Esophagus squamous epithelium (tissue), 4 donors: ENCODE data around the gene HEBP2.

Source experiments
- CTCF ChIP-seq, 6 experiments: fragments of 450-650 bp in 4 of 6; fragments of 200-600 bp in 2 of 6; sonication (generic) in 2 of 6; IDR thresholded peaks; one replicate each; pipeline ENCODE4 v1.5.1; 2016 to 2019; ENCODE audit warnings: antibody characterized with exemption in 6 of 6, mild to moderate bottlenecking in 4 of 6, moderate library complexity in 4 of 6
- POLR2A ChIP-seq, 4 donors: fragments of 450-650 bp; IDR thresholded peaks; one replicate each; pipeline ENCODE4 v1.6.1; 2017; ENCODE audit warnings: antibody characterized with exemption in 4 of 4, mild to moderate bottlenecking in 4 of 4, moderate library complexity in 3 of 4

- TF ChIP-seq POLR2A (IDR thresholded peaks at IDR 0.05) (no peak), CTCF (IDR thresholded peaks at IDR 0.05) (no peak)
Observed at GRCh38 chr6:138403324-138403800, 661 bp upstream of the HEBP2 start.
